Kidney (tissue), 14 donors: Measurements from ENCODE around the gene ZSWIM4. TPM values are rescaled to one million over a fixed set of nuclear protein-coding genes. Genes with fewer than 3 reads are reported as not detected.

Experiments used
- DNase-seq, 5 donors: peaks; one replicate each; pipeline ENCODE4 v3.0.0-alpha.2; 2013 to 2020
- FAIRE-seq: peaks from 2 replicates; lab custom pipeline; 2012; peaks lifted over from hg19 to GRCh38; lab: Jason Lieb, UNC
- H3K27ac ChIP-seq, 2 donors: one replicate each; pipeline ENCODE4 v1.7.0; 2013; ENCODE audit warnings: low read depth in 2 of 2, low read length in 2 of 2, inconsistent platforms in 1 of 2
- H3K27me3 ChIP-seq: one replicate; pipeline ENCODE4 v1.7.1; 2013; ENCODE audit warnings: low read length, inconsistent platforms; ENCODE audit not compliant: control insufficient read depth, insufficient read depth
- H3K36me3 ChIP-seq, 3 donors: one replicate each; pipeline versions ENCODE4 v1.7.0 to v1.7.1; 2013; ENCODE audit warnings: low read length in 3 of 3, control low read depth in 1 of 3, inconsistent platforms in 1 of 3; ENCODE audit not compliant: insufficient read depth in 3 of 3, control insufficient read depth in 2 of 3
- H3K4me1 ChIP-seq, 3 donors: one replicate each; pipeline versions ENCODE4 v1.7.0 to v1.7.1; 2013; ENCODE audit warnings: low read length in 3 of 3, inconsistent platforms in 1 of 3, low read depth in 1 of 3; ENCODE audit not compliant: control insufficient read depth in 2 of 3, insufficient read depth in 2 of 3
- H3K4me3 ChIP-seq, 3 donors: one replicate each; pipeline versions ENCODE4 v1.7.0 to v1.8.1; 2013; ENCODE audit warnings: low read length in 3 of 3, control low read depth in 1 of 3, inconsistent platforms in 1 of 3
- H3K9ac ChIP-seq, 3 donors: one replicate each; pipeline versions ENCODE4 v1.7.0 to v1.7.1; 2013; ENCODE audit warnings: low read length in 3 of 3, control low read depth in 1 of 3, inconsistent platforms in 1 of 3
- H3K9me3 ChIP-seq, 3 donors: one replicate each; pipeline versions ENCODE4 v1.7.0 to v1.7.1; 2013; ENCODE audit warnings: low read length in 3 of 3, control low read depth in 1 of 3, inconsistent platforms in 1 of 3; ENCODE audit not compliant: control insufficient read depth in 2 of 3, insufficient read depth in 1 of 3
- CTCF ChIP-seq: IDR thresholded peaks from 3 replicates; pipeline ENCODE4 v1.5.1; 2012; ENCODE audit warnings: mild to moderate bottlenecking, moderate library complexity, borderline replicate concordance; ENCODE audit not compliant: insufficient read depth; ENCODE audit errors: extremely low read depth
- intact Hi-C: fragments of 100-400 bp; cut with DNase I; formaldehyde crosslinking; loops from one replicate; pipeline ENCODE4 v1.11.1; 2022
- polyA plus RNA-seq: library from polyadenylated mRNA; stranded (reverse); fragments of 350-450 nt; fragmentation: Illumina TruSeq; extraction: RNeasy Lipid Tissue Mini Kit (QIAGEN cat#74804); gene quantifications from one replicate; pipeline ENCODE4 v1.2.3, GENCODE V29; 2014; ENCODE audit warnings: low read depth, low replicate concordance; ENCODE audit not compliant: insufficient read depth
- total RNA-seq: library from RNA; stranded (reverse); fragmentation: NEBNext Ultra II Directional; extraction: Animal tissue kit (Norgen Biotek cat#: 25700); gene quantifications from one replicate; pipeline ENCODE4 v1.2.1, GENCODE V29; 2021
- donor health status: control.
- donor health status: control.
- donor health status: control.
- donor health status: control.
- donor health status: control.
- donor health status: DM: yes; HTN: yes; CAD: no.
- donor health status: Normal renal cell carcinoma (clear cell type).

ZSWIM4 gene
- total and polyA plus RNA-seq, 2 donors from 2014 or later = 1.4 to 13.7 TPM

GRCh38 chr19:13783565-13784500 is 11.4 kb upstream of the ZSWIM4 start:
- Histone ChIP-seq H3K36me3 (peaks cover 2 to 5% (median 4%) of the 10 kb centered on the region in 3 donors), H3K27ac (no peak overlapping the region), H3K9ac (no peak overlapping the region), H3K27me3 (no peaks in the 10 kb centered on the region), H3K4me3 (no peak overlapping the region), H3K4me1 (peaks cover 0 to 6% (median 0%) of the 10 kb centered on the region in 3 donors), H3K9me3 (no peaks in the 10 kb centered on the region)
- no peak for DNase-seq
- no peak for FAIRE-seq
- intact Hi-C loops = no loop called here
- no peak for TF ChIP-seq CTCF

GRCh38 chr19:13784731-13785452 is 10.4 kb upstream of the ZSWIM4 start:
- Histone ChIP-seq H3K9ac (no peak overlapping the region), H3K27me3 (no peaks in the 10 kb centered on the region), H3K4me1 (peaks cover 0 to 6% (median 0%) of the 10 kb centered on the region in 3 donors), H3K27ac (no peak overlapping the region), H3K9me3 (no peaks in the 10 kb centered on the region), H3K36me3 (no peaks in the 10 kb centered on the region), H3K4me3 (no peak overlapping the region)
- DNase-seq (peak; percentile 49 to 88 (median 68)), FAIRE-seq (no peak)
- intact Hi-C loops = no loop called here
- TF ChIP-seq CTCF = peak; percentile 40

- H3K4me3 ChIP-seq = no peak overlapping the region
- no peak for TF ChIP-seq CTCF
- no peaks in the 10 kb centered on the region for H3K9me3 ChIP-seq
- intact Hi-C loops = no loop called here
- no peaks in the 10 kb centered on the region for H3K36me3 ChIP-seq
- DNase-seq (no peak), FAIRE-seq (no peak)
- H3K9ac ChIP-seq = no peak overlapping the region
- peaks cover 0 to 6% (median 2%) of the 10 kb centered on the region in 3 donors for H3K4me1 ChIP-seq
- H3K27ac ChIP-seq = no peak overlapping the region
- H3K27me3 ChIP-seq = no peaks in the 10 kb centered on the region
Observed at GRCh38 chr19:13788991-13789390, 6.3 kb upstream of the ZSWIM4 start.
